BE2C (cell line): ENCODE results near the gene NEK8.

ENCODE experiments used
- DNase-seq: peaks from one replicate; pipeline ENCODE4 v3.0.0-alpha.2; 2020
- H3K27me3 ChIP-seq: fragments of 250-450 bp; sonication (Bioruptor Pico); 2 replicates; pipeline ENCODE4 v1.5.1; 2020; ENCODE audit warnings: mild to moderate bottlenecking
- H3K36me3 ChIP-seq: fragments of 250-450 bp; sonication (Bioruptor Pico); 2 replicates; pipeline ENCODE4 v1.5.1; 2020; ENCODE audit warnings: mild to moderate bottlenecking
- H3K4me1 ChIP-seq: fragments of 250-450 bp; sonication (Bioruptor Pico); 2 replicates; pipeline ENCODE4 v1.5.1; 2020
- H3K4me3 ChIP-seq: 2 replicates; pipeline ENCODE4 v1.5.1; 2011; ENCODE audit warnings: low read depth, low read length
- H3K9me3 ChIP-seq: fragments of 250-450 bp; sonication (Bioruptor Pico); 2 replicates; pipeline ENCODE4 v1.5.1; 2020
- CTCF ChIP-seq: IDR thresholded peaks from 2 replicates; pipeline ENCODE4 v1.5.1; 2012; ENCODE audit warnings: mild to moderate bottlenecking, low read depth, low read length

NEK8 gene

DNA sequence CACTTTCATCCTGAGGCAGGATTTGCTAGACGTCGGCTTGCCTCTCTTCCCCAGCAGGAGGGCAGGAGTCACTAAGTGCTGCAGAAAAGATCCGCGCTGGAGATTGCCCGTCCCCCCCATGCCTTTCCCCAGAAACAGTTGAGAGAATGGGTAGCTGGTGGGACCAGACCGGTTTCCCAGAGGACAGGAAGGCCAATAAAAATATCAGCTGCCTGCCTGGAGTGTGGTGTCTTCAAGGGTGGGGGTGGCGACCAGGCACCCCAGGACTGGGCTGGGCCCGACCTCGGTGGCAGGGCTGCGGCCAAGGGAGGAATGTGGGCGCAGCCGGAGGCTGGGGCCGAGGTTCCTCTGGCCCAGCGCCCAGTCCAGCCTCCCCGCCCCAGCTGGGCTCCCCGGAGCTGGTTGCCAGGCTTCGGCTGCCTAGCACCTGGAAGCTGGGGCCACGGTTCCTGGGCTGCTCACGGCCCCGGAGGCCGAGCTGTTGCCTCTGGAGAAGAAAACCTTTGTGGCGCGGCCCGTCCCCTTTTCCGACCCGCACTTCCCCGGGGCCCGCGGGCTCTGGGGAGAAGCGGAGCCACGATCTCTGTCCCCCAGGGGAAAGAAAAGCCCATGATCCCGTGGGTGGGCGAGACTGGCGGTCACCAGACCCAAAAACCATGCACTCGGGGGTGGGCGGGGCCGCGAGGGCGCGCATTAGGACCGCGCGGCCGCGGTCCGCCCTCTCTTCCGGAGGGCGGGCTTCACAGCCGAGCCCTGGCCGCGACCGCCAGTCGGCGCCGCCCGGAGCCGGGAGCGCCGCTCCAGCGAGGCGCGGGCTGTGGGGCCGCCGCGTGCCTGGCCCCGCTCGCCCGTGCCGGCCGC, 14.9 kb downstream of the NEK8 start, which contains the start of gene TRAF4:
TRAF4 (plus strand) TSS at position 769 of the 861 bp plus-strand sequence. CDS start 102 bp downstream, outside the sequence.
- peak within 1 kb of the TSS; percentile 84 for H3K4me3 ChIP-seq
- peaks cover 12% of the 10 kb centered on the region for H3K4me1 ChIP-seq
- peak; percentile 80 for DNase-seq
- peaks cover 12% of the 10 kb centered on the region for H3K36me3 ChIP-seq
- no peaks in the 10 kb centered on the region for H3K27me3 ChIP-seq
- no peak for TF ChIP-seq CTCF
- no peaks in the 10 kb centered on the region for H3K9me3 ChIP-seq

DNA sequence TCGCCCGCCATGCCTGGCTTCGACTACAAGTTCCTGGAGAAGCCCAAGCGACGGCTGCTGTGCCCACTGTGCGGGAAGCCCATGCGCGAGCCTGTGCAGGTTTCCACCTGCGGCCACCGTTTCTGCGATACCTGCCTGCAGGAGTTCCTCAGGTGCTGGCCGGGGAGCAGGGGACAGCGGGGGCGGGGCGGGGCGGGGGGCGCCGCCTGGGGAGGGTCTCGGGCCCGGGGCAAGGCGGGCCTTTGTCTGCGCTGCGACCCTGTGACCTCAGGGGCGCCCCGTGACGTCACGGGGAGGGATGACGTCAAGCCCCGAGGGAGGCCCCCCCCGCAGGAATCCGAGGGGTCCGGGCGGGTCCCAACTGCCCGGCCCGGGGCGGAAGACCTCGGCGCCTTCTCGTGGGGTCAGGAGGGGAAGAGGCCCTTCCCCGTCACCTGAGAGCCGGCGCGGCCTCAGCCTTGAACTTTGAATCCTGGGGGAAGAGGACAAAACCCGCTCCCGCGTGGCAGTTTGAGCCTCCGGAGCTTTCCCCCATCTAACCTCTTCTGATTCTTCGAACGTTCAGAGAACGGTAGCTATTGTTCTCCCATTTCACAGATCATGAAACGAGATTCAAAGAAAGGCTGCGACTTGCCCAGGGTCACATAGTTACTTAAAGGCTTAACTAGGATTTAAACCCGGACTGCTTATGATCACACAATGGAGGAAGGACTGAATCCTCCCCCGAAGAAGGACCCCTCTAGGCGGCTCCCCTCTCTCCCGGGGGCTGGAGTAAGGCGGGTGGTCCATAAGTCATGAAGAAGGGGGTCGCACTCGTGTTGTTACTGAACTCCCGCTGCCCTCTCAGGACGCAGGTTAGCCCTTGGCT, 15.8 kb downstream of the NEK8 start:
- H3K4me1 ChIP-seq = peaks cover 12% of the 10 kb centered on the region
- H3K4me3 ChIP-seq = peak overlapping the region; percentile 84
- no peak for TF ChIP-seq CTCF
- no peaks in the 10 kb centered on the region for H3K9me3 ChIP-seq
- peak; percentile 30 for DNase-seq
- H3K36me3 ChIP-seq = peaks cover 20% of the 10 kb centered on the region
- H3K27me3 ChIP-seq = no peaks in the 10 kb centered on the region

- peak; percentile 50 for DNase-seq
- Histone ChIP-seq H3K4me3 (peak overlapping the region; percentile 84), H3K27me3 (no peaks in the 10 kb centered on the region), H3K4me1 (peaks cover 12% of the 10 kb centered on the region), H3K9me3 (no peaks in the 10 kb centered on the region), H3K36me3 (peaks cover 22% of the 10 kb centered on the region)
- no peak for TF ChIP-seq CTCF
Observed at GRCh38 chr17:28744972-28745785, 16.6 kb downstream of the NEK8 start.

GRCh38 chr17:28745786-28746411, 17.3 kb downstream of the NEK8 start:
- TF ChIP-seq CTCF = no peak
- Histone ChIP-seq H3K4me3 (peak overlapping the region; percentile 84), H3K27me3 (no peaks in the 10 kb centered on the region), H3K4me1 (peaks cover 12% of the 10 kb centered on the region), H3K9me3 (no peaks in the 10 kb centered on the region), H3K36me3 (peaks cover 25% of the 10 kb centered on the region)
- DNase-seq = no peak

DNA sequence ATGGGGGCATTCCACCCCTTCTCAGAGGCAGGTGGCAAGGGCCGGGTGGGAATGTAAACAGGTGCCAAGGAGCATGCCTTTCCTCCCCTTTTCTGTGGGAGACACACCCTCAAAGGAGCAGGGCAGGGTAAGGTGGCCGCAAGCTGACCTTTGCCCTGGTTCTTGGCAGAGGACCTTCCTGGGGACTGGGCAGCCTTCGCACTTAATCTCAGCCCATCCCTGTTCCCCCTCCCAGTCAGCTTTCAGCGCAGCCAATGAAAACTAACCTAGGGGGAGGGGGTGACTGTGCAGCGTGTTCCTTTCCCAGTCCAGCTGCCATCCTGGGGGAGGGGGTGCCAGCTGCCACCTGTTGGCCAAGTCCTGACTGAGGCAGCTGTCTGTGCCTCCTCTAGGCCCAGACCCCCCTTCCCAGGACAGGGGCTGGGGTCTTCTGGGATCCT, 18.0 kb downstream of the NEK8 start:
- peak; percentile 41 for DNase-seq
- Histone ChIP-seq H3K9me3 (no peaks in the 10 kb centered on the region), H3K4me1 (peaks cover 12% of the 10 kb centered on the region), H3K27me3 (no peaks in the 10 kb centered on the region), H3K36me3 (peaks cover 25% of the 10 kb centered on the region), H3K4me3 (no peak overlapping the region)
- TF ChIP-seq CTCF = no peak
